HG03064 (cell line): Measurements from ENCODE around the gene MAPK11.

ENCODE experiments used
- ATAC-seq: cut with Tn5 transposase; IDR thresholded peaks from one replicate; pipeline ENCODE4 v1.9.1; 2021; ENCODE audit warnings: low read depth; ENCODE audit not compliant: unreplicated experiment

The MAPK11 gene

GRCh38 chr22:50296658-50297490 lies 26.7 kb upstream of the MAPK11 start:
- no peak for ATAC-seq

GRCh38 chr22:50294319-50294656 lies 24.1 kb upstream of the MAPK11 start:
- no peak for ATAC-seq

DNA sequence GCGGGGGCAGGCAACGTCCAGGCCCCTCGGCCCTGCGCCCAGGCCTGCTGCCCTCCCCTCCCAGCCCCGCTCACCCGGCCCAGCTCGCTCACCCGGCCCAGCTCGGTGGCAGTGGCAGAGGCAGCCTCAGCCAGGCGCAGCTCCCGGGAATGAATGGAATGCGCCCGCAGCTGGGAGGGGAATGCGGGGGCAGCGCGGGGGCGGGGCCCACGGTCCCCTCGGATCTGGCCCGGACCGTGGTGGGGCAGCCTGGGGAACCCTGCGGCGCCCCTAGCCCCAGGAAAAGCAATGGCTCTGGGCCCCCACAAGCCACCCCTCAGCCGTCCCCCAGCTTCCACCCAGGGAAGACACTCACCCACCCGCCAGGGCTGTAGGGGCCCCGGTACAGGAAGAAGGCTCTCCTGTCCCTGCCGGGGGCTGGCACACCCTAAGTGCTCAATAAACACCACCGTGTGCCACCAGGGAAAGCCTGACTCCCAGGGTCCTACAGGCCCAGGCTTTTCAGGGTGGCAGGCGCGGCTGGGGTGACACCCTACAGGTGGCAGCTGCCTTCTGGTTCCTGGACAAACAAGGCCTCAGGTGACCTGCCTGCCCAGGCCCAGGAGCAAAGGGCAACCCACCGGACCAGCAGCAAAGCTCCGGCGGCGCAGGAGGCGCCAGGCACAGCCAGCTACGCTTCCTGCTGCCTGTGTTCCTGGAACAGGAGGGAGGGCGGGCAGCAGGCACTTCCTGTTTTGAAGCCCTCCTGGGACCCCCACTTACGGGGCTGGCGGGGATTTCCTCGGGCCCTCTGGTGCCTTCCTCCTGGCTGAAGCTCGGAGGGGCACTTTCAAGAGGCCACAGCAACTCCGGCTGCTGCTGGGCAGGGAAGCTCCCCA lies 23.5 kb upstream of the MAPK11 start:
- ATAC-seq: no peak

GRCh38 chr22:50292643-50293440 lies 22.7 kb upstream of the MAPK11 start:
- ATAC-seq: no peak

- no peak for ATAC-seq
Observed at GRCh38 chr22:50289942-50290630, 19.9 kb upstream of the MAPK11 start.

GRCh38 chr22:50289151-50289941 lies 19.2 kb upstream of the MAPK11 start:
- ATAC-seq: no peak

DNA sequence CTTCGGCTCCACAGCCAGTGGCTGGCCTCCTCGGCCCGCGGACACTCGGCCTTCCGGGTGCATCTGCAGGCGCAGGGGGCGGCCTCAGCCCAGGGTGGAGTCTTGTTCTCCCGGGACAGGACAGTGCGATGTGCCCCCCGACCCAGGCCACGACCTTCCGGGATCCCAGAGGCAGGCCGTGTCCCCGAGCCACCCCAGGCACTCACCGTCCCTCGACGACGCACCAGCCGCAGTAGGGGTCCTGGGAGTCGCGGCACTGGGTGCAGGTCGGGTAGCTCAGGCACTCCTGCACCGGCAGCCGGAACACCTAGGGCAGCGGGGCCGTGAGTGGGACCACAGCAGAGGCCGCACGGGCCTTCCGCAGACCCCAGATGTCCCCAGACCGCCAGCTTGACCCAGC lies 17.6 kb upstream of the MAPK11 start:
- ATAC-seq: no peak

DNA sequence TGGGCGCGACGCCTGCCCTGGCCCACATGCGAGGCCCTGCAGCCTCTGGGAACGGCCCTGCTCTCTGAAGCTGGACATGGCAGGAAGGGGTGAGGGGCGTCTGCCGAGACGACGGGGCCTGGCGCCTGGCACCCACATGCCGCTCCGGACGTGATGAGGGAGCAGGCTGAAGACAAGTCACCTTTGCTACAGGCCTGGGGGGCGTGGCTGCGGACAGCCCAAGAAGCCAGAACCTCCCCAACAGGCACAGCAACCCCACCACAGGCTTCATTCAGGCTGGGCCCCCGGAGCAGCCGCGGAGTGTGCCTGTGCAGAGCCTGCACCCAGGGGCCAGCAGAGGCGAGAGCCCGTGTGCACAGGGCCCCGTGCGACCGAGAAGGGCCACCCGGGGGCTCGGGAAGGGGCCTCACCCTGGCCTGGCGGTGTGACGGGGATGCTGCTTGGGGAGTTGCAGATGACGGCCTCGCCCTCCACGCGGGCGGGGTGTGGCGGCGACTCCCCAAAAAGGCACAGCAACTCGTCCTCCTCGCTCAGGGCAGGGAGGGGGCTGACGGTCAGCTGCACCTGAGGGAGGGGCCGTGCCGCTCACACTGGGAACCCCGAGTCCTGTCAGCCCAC lies 16.6 kb upstream of the MAPK11 start:
- no peak for ATAC-seq

DNA sequence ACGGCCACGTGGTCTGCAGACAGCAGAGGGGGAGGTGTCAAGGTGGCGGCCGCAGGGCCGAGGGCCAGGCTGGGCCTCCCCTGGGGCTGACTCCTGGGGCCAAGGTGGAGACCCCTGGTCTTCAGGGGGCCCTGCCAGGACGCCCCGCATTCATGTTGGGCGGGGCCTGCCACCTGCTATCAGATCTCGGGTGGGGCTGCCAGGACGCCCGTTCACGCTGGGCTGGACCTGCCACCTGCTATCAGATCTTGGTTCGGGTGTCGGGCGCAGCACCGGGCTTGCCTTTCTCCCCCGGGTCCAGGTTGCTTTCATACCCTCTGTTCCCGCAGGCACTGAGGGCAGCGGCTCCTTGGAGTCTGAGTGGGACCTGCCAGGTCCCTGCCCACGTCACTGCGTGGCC lies 16.1 kb upstream of the MAPK11 start:
- ATAC-seq: no peak

DNA sequence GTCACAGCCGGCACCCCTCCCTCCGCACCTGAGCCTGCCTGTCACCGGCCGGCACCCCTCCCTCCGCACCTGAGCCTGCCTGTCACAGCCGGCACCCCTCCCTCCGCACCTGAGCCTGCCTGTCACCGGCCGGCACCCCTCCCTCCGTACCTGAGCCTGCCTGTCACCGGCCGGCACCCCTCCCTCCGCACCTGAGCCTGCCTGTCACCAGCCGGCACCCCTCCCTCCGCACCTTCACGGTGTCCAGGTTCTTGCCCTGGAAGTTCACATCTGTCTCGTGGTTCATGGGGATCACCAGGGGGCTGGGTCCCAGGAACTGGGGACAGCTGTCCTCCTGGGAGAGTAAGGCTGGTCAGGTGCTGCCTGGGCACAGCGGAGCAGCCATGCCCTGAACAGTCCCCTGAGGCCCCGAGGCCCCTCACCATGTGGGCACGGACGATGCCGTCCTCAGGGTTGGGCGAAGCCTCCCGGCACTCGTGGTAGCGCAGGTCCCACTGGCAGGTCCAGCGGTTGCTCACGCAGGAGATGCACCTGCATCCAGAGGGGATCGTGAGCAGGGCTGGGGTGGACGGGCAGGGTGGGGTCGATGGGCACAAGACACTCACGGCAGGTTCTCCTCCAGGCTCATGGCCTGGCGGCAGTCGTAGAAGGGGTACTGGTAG lies 15.5 kb upstream of the MAPK11 start:
- no peak for ATAC-seq

DNA sequence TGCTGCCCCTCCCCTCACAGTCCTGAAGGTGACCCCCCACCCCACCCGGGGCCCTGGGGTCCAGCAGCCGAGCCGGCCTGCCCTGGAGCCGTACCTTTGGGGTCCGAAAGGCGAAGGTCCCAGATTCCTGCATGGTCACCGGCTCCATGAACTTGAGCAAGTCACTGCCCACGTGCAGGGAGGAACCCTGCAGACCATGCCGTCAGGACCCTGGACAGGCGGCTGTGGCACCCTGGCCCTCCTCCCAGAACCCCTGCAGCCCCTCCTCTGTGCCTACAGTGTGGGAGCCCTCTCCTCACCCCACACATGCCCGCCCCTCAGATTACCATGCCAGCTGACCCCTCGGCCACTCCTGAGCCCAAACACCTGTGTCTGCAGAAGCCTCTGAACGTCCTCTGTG lies 14.3 kb upstream of the MAPK11 start:
- ATAC-seq: no peak

- no peak for ATAC-seq
Observed at GRCh38 chr22:50283821-50284220, 13.6 kb upstream of the MAPK11 start.

DNA sequence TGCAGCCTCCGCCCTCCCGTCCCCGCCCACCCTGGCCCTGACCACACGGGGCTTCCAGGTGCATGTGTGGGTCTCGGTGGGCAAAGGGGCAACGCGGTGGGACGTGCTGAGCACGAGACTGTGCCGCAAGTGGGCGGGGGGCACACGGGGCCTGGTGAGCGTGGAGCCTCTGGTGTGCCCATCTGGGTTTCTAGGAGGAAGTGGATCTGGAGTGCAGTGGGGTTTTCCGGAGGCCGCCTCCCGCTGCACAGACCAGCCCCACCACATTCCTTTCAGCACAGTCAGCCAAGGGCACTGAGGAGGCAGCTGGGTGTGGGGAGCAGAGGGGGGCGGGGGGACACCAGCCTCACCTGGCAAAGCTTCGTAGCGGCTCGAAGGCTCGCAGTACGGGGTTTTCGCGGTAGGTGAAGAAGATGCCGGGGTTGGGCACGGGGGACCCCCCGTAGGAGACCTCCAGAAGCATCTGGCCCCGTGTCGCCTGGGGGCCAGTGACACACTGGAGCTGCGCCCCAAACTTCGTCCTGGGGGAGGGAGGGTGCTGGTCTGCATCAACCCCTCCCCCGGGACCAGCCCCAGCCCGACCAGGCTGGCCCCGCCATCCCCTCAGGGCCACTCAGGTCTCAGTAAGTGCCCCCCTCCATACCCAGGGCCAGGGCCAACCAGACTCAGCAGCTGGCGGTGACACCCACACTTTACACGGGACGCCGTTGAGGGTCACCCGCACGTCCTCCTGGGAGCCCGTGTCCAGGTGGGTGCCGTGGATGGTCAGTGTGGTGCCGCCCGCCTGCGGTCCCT lies 12.4 kb upstream of the MAPK11 start:
- ATAC-seq: no peak

GRCh38 chr22:50281957-50282356 lies 11.8 kb upstream of the MAPK11 start:
- no peak for ATAC-seq

GRCh38 chr22:50281384-50281760 lies 11.2 kb upstream of the MAPK11 start:
- ATAC-seq: no peak

GRCh38 chr22:50280708-50281383 lies 10.7 kb upstream of the MAPK11 start:
- no peak for ATAC-seq

DNA sequence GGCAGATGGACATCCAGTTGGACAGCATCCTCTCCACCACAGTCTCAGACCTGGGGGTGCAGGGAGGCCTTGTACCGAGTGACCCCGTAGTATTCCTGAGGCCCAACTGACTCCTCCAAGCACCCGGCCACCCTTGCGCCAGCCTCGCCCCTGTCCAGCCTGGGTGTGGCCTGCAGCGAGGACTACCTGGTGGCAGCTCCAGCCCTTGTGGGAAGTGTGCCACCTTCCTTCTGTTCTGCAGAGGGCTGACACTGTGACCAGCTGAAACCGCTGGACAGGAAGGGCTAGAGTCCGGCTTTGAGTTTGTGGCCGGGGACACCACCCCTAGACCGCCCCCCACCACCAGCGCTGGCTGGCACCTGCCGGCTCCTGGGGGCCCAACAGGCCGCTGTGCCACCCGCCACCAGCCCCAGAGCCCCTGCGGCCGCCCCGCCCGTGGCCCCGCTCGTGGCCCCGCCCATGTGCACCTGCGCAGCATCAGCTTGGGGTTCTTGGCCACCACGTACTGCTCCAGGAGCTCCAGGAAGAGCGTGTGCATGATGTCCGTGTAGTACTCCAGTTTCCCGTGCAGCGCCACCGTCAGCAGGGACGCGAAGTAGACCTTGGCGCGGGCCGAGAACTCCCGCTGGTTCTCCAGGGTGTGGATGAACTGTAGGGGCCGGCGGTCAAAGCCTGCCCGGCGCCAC lies 10.0 kb upstream of the MAPK11 start:
- no peak for ATAC-seq
